H1 (cell line): ENCODE measurements around the gene RFFL. TPM values are rescaled to one million over a fixed set of nuclear protein-coding genes. Genes with fewer than 3 reads are reported as not detected.

ENCODE experiments used
- ATF3 ChIP-seq: IDR thresholded peaks from 2 replicates; pipeline ENCODE4 v1.6.1; 2011; ENCODE audit warnings: low read depth, mild to moderate bottlenecking, low read length; ENCODE audit not compliant: insufficient read depth
- EZH2 ChIP-seq: fragments of 200-600 bp; sonication (generic); IDR thresholded peaks from 2 replicates; pipeline ENCODE4 v1.7.1; 2012; ENCODE audit warnings: low read depth, mild to moderate bottlenecking, moderate library complexity, low read length, inconsistent platforms; ENCODE audit not compliant: severe bottlenecking
- polyA plus RNA-seq, 7 experiments: library from polyadenylated mRNA; depleted of rRNA in 3 of 7; stranded (reverse) in 5 of 7; unstranded in 2 of 7; fragments of >200 nt in 5 of 7; fragments of 200-250 nt in 2 of 7; gene quantifications; 1 replicate in 5 of 7; 2 replicates in 1 of 7; 4 replicates in 1 of 7; pipeline versions ENCODE4 v1.2.1 to v1.2.3, GENCODE V29; 2011 to 2013; ENCODE audit warnings: missing spikeins in 2 of 7, mixed read lengths in 2 of 7
- total RNA-seq: library from RNA; stranded (reverse); fragmentation: NEBNext Ultra II Directional; extraction: Animal tissue kit (Norgen Biotek cat#: 25700); gene quantifications from 2 replicates; pipeline ENCODE4 v1.2.1, GENCODE V29; 2021

RFFL gene
- total and polyA plus RNA-seq, 2 of the 8 experiments (the other 6 are each of a cell fraction or from before 2014, with no cell fraction given), result 14.0 to 24.5 TPM

DNA sequence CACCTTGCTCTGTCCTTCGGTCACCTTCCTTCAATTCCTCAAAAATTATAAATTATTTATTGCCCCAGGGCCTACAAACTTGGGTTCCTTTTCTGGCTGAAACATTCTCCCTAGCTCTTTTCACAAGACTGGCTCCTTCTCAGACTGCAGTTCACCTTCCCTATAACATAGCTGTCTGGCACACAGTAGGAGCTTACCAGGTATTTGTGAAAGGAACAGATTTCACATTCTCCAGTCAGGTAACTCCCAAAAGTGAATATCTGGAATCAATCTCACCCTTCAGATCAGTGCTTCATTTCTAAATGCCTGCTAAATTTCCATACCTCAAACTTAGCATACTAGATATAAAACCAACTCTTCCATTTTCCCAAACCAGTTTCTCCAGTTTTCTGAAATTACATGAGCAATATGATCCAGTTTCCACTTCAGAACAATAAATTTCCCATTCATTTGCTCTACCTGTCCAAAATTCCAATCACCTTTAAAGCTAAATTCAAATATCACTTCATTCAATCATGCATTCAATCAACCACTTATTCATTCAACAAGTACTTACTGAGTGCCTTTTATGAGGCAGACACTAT, 6.1 kb downstream of the RFFL start (continued):
- TF ChIP-seq ATF3 (no peak), EZH2 (no peak)
